MM.1S (cell line): Measurements from ENCODE around the gene RAB8A.

ENCODE experiments used
- CTCF ChIP-seq: fragments of 300-600 bp; sonication (generic); IDR thresholded peaks from 2 replicates; pipeline ENCODE4 v1.5.1; 2016; ENCODE audit warnings: antibody characterized with exemption, low read length, mixed read lengths
- EZH2phosphoT487 ChIP-seq: fragments of 300-600 bp; sonication (generic); IDR thresholded peaks from 2 replicates; pipeline ENCODE4 v1.6.1; 2018; ENCODE audit warnings: antibody characterized with exemption, low read length

DNA sequence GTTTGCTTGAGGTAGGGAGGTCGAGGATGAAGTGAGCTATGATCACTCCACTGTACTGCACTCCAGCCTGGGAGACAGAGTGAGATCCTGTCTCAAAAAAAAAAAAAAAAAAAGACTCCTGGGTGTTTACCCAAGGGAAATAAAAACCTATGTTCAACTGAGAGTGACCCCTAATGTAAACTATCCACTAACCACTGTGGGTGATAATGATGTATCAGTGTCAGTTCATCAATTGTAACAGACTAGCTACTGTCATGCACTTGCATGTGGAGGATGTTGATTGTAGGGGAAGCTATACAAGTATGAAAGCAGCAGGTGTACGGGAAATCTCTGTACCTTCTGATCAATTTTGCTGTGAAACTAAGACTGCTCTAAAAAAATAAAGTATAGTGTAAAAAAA, 64.3 kb downstream of the RAB8A start:
- TF ChIP-seq CTCF: no peak
- TF ChIP-seq EZH2phosphoT487: no peak
